Kidney epithelial cell (primary cell): ENCODE data around the gene KCNK4. TPM values are rescaled to one million over a fixed set of nuclear protein-coding genes. Genes with fewer than 3 reads are reported as not detected.

Experiments used
- DNase-seq: peaks from one replicate; pipeline ENCODE4 v3.0.0-alpha.2; 2010; ENCODE audit warnings: low read depth
- H3K27me3 ChIP-seq: 2 replicates; pipeline ENCODE4 v1.6.0; 2011; ENCODE audit warnings: low read length; ENCODE audit not compliant: control insufficient read depth, insufficient read depth
- H3K36me3 ChIP-seq: 2 replicates; pipeline ENCODE4 v1.5.1; 2011; ENCODE audit warnings: low read length; ENCODE audit not compliant: control insufficient read depth, insufficient read depth
- H3K4me3 ChIP-seq: 2 replicates; pipeline ENCODE4 v1.5.1; 2011; ENCODE audit warnings: low read depth, mild to moderate bottlenecking, control low read depth, low read length
- CTCF ChIP-seq: IDR thresholded peaks from 2 replicates; pipeline ENCODE4 v1.5.1; 2011; ENCODE audit warnings: mild to moderate bottlenecking, moderate library complexity, low read length, control low read depth, inconsistent platforms; ENCODE audit not compliant: insufficient read depth, poor library complexity, severe bottlenecking
- total RNA-seq: library from RNA; depleted of rRNA; stranded (reverse); fragments of >200 nt; gene quantifications from 2 replicates; pipeline ENCODE4 v1.2.3, GENCODE V29; 2015

KCNK4 gene
- total RNA-seq, 1 donor from 2014 or later = not detected

- Histone ChIP-seq H3K27me3 (no peaks in the 10 kb centered on the region), H3K4me3 (no peak overlapping the region), H3K36me3 (no peaks in the 10 kb centered on the region)
- TF ChIP-seq CTCF = peak; percentile 79
- DNase-seq = peak; percentile 77
Observed at GRCh38 chr11:64331569-64332371, 40.7 kb downstream of the KCNK4 start.

GRCh38 chr11:64333556-64333955 is 42.5 kb downstream of the KCNK4 start:
- DNase-seq = no peak
- no peaks in the 10 kb centered on the region for H3K36me3 ChIP-seq
- TF ChIP-seq CTCF = no peak
- H3K4me3 ChIP-seq = no peak overlapping the region
- no peaks in the 10 kb centered on the region for H3K27me3 ChIP-seq

- no peaks in the 10 kb centered on the region for H3K36me3 ChIP-seq
- peak; percentile 99 for DNase-seq
- TF ChIP-seq CTCF = no peak
- no peak overlapping the region for H3K4me3 ChIP-seq
- no peaks in the 10 kb centered on the region for H3K27me3 ChIP-seq
Observed at GRCh38 chr11:64334764-64335735, 43.9 kb downstream of the KCNK4 start.

- no peak for DNase-seq
- no peak for TF ChIP-seq CTCF
- Histone ChIP-seq H3K36me3 (no peaks in the 10 kb centered on the region), H3K27me3 (peaks cover 5% of the 10 kb centered on the region), H3K4me3 (no peak overlapping the region)
Observed at GRCh38 chr11:64337538-64338249, 46.6 kb downstream of the KCNK4 start.

GRCh38 chr11:64338716-64339115 is 47.6 kb downstream of the KCNK4 start:
- H3K36me3 ChIP-seq = no peaks in the 10 kb centered on the region
- peaks cover 5% of the 10 kb centered on the region for H3K27me3 ChIP-seq
- no peak for TF ChIP-seq CTCF
- H3K4me3 ChIP-seq = no peak overlapping the region
- no peak for DNase-seq
